ENCODE results near the gene DGKI.

DNA sequence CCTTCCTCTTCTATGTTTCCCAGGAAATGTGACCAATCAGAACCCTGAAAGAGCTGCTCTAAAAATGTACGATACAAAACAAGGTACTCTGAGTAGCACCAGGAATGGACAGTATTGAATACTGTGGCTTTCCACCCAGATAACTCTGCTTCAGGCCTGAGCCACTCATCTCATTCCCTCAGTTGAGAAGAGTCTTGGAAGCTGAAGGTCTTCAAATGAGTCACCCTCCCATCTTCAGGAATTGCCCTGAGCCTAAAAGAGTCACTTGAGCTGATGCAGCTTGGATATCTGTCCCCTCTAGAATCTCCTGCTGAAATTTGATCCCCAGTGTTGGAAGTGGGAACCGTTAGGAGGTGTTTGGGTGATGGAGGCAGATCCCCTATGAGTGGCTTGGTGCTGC is 210.4 kb downstream of the DGKI start:
- TF ChIP-seq, protein P1, sequence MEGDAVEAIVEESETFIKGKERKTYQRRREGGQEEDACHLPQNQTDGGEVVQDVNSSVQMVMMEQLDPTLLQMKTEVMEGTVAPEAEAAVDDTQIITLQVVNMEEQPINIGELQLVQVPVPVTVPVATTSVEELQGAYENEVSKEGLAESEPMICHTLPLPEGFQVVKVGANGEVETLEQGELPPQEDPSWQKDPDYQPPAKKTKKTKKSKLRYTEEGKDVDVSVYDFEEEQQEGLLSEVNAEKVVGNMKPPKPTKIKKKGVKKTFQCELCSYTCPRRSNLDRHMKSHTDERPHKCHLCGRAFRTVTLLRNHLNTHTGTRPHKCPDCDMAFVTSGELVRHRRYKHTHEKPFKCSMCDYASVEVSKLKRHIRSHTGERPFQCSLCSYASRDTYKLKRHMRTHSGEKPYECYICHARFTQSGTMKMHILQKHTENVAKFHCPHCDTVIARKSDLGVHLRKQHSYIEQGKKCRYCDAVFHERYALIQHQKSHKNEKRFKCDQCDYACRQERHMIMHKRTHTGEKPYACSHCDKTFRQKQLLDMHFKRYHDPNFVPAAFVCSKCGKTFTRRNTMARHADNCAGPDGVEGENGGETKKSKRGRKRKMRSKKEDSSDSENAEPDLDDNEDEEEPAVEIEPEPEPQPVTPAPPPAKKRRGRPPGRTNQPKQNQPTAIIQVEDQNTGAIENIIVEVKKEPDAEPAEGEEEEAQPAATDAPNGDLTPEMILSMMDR (IDR thresholded peaks at IDR 0.05) = no peak
- TF ChIP-seq POLR2A (IDR thresholded peaks at IDR 0.05) = no peak
- no peak for TF ChIP-seq POLR2AphosphoS5 (IDR thresholded peaks at IDR 0.05)

All from suprapubic skin (tissue), 4 donors.